Fibroblast of skin of right quadriceps (primary cell): Measurements from ENCODE around the gene TSEN34.
A peak's percentile ranks its signal among the peaks of the same experiment; 100 is the strongest.
"Not testable (repeated sequence)": the region's sequence is repeated elsewhere in the genome, so short reads cannot be mapped to it uniquely, and the experiment has no call there.

Source experiments
- DNase-seq: peaks from one replicate; pipeline ENCODE4 v3.0.0-alpha.2; 2013

The TSEN34 gene

DNA sequence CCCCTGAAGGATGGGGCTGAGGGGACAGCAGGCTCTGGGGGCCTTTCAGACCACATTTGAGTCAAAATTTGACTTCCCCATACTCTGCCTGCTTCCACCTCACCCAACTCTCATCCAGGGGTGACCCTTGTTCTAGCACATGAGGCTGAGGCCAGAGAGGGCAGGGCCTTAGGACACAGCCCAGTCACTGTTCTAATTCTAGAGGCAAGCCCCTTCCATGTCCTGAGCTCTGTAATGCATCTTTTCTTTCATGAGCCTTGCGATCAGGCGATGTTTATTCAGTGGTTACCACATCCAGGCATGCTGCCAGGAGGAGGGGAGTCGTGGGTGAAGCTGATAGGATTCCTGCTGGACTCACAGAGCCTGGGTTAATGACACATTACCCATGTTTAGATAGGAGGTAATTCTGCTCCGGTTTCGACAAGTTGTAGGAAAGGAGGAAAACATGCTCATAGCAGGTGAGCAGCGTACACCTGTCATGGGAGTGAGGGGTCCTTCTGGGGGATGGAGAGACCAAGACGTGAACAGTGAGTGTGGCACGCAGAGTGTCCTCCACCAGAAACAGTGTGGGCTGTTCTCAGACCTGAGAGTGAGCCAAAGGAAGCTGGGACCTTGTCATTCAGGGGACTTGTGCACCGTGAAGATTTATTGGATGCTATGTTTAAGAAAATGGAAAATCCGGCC, 18.8 kb downstream of the TSEN34 start:
- peak; percentile 96 for DNase-seq

DNA sequence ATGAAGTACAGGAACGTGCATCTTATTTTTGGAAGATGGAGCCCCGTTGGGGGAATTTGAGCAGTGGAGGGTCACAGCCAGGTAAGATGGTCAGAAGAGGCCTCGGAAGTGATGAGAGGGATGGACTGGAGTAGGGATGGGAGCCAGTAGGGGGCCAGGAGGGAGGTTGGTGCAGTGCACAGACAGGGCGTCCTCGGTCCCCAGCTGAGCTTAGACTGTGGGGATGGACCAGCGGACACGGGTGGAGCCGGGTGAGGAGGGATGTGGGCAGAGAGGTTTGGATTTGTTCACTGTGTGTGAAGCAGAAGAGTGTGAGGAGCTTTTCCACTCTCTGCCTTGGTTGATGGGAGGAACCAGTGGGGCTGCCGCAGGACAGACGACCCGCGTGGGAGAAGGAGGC, 20.1 kb downstream of the TSEN34 start:
- DNase-seq, result no peak

DNA sequence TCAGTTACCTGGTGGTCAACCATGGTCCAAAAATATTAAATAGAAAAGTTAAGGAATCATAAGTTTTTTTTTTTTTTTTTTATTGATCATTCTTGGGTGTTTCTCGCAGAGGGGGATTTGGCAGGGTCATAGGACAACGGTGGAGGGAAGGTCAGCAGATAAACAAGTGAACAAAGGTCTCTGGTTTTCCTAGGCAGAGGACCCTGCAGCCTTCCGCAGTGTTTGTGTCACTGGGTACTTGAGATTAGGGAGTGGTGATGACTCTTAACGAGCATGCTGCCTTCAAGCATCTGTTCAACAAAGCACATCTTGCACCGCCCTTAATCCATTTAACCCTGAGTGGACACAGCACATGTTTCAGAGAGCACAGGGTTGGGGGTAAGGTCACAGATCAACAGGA, 23.1 kb downstream of the TSEN34 start:
- not testable (repeated sequence) for DNase-seq

DNA sequence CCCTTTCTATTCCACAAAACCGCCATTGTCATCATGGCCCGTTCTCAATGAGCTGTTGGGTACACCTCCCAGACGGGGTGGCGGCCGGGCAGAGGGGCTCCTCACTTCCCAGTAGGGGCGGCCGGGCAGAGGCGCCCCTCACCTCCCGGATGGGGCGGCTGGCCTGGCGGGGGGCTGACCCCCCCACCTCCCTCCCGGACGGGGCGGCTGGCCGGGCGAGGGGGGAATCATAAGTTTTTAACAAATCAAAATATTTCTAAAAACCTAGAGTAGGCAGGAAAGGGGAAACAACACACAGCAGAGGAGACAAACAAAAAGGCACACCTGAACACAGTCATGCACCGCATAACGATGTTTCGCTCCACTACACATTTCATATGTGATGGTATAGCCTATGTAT, 23.6 kb downstream of the TSEN34 start:
- not testable (repeated sequence) for DNase-seq

DNA sequence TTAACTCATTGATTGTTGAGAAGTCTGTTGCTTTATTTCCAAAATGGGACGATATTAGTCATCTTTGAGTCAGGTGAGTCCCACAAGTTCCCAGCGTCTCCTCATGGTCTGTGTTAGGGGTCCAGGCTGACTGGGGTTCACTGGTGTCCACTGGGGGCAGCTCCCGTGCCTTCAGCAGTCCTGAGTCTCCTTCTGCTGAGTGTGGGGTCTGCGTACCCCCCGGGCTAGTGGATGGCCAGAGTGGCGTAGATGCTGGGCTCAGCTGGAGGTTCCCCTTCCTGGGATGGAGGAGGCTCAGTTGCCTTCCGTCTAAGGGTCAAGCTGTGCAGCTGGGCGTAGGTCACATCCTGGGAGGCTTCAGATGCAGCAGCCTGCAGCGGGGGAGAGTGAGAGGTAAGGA, 25.8 kb downstream of the TSEN34 start:
- no peak for DNase-seq

DNA sequence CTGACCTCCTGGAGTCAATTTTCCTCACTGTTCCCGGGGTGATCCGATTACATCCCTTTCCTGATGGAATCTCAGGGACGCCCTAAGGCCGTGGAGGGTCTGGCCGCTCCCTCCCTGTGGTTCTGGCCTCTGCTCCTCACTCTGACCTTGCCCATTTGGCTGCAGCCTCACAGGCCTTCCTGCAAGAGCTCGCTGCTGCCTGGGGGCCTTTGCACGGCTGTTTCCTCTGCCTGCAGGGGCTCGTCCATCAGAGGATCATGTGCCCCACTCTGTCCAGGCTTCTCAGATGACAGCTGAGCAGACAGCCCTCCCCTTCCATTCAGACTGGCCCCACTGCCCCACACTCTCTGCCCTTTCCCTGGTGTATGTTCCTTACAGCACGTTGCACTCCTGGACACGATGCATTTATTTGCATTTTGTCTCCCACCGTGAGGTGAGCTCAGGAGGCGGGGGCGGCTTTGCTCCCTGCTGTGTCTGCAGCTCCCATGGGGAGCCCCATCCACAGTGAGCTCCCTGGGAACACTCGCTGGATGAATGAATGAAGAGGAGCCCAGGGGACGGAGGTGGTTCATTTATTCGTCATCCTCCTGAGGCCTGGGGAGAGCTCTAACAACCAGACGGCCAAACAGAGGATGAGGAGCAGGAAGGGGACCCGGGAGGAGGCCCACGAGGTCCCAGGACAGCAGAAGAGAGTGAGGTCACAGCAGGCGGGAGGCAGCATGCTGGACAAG, 26.6 kb downstream of the TSEN34 start:
- not testable (repeated sequence) for DNase-seq

DNA sequence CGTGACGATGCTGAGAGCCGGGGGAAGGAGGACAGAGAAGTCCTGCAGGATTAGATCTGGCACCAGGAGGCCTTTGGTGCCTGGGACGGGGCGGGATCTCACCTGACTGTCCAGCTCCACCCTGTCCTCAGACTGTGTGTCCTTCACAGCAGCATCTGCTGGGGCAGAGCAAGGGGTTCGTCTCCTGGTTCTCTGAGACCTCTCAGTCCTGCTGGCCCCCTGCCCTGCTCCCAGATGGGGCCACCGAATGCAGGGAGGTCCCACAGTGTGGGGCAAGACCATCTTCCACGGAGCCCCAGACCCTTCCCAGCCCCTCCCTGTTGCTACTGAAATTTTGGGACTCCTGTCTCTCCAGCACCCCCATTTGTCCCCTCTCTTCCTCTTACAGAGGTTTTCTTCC, 27.2 kb downstream of the TSEN34 start:
- DNase-seq, result no peak

DNA sequence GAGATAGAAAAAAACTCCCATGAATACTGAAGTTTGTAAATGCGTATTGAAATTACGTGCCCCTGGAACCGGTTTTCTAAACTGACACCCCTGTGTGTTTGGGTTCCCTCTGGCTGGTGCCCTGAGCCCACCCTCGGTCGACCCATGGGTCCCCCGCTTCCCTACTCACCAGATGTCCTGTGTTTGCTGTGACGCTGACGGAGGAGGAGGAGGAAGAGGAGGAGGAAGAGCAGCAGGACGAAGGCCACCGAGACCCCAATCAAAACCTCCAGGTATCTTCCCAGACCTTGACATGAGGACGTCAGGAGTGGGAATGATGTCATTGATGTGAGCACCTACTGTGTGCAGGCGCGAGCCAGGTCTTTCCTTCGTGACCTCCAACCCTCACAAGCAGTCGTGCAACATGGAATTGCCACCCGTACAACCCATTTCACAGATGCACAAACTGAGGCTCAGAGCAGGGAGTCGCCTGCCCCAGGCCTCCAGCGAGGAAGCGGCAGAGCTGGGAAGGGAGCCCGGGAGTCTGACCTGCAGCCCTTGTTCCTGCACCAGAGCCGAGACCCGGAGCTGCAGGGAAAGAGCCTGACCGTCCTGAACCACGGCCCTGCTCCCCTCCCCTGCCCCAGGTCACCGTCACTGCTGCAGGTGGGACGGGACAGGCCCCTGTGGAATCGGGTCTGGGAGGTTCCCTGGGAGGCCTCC, 28.0 kb downstream of the TSEN34 start:
- DNase-seq, result no peak

DNA sequence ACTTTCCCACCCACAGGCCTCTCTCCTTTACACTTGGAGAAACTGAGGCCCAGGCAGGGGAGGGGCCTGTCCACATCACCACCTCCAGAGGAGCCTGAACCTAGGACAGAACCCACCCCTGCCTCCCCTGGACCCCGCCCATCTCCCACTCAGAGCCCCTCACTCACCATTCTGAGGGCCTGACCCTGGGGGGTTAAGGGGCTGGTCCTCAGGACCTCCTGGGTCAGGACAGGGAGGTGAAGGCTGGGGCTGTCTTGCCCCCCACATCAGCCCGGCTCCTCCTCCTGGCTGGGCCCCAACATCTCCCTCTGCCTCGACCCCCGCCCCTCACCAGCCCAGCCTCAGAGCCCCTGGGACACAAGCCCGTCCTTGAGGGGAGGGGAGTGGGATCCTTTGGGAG, 28.6 kb downstream of the TSEN34 start:
- not testable (repeated sequence) for DNase-seq

DNA sequence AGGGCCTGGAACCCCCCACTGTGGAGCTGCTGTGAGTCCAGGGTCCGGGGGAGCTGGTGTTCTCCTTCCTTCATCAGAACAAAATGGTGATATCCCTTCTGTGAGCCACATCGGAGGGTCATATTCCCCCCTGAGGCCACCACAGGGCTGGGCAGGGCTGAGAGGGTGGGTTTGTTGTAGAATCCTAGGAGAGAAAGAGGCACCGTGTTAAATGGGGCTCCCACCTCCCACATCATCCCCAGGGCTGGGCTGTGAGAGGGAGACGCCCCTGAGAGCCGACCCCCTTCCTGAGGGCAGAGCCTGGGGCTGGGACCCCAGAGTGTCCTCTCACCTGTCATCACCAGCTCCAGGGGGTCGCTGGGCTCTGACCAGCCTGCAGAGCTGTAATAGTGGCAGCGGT, 30.8 kb downstream of the TSEN34 start:
- not testable (repeated sequence) for DNase-seq

DNA sequence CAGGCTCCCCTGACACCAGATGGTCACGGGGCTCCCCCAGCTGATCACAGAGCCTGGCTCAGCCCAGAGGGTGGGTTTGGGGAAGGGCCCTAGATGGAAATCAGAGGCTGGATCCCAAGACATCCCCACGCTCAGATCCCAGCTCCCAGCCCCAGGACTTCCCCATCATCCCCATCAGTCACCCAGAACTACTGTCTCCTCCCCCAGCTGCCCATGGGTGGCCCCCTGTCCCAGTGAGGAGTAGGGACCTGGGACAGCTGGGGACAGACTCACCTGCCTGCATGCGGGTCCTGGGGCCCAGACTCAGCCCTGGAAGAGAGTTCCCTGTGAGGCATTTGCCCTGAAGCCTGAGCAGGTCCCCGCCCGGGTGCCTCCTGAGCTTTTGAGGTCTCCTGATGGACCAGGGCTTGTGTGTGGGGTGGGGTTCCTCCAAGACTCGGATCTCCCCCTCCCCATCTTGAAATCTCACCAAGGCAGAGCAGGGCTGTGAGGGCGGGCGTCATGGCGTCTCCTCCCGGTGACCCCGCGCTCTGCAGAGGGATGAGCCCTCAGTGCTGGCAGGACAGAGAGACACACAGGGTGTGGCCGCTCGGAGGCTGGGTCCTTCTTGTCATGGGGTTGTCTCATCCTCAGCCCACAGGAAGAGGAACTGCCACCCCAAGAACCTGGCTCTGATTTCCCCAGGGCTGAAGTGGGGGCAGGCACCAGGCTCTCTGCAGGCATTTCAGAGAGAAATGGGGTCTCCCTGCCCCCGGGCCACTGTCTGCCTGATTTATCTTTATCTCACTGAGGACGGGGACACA, 31.6 kb downstream of the TSEN34 start, which contains the start of gene LILRB3:
Gene LILRB3 (minus strand): TSS at position 534 of the 803 bp plus-strand sequence. CDS start 31 bp downstream, at position 503.
- not testable (repeated sequence) for DNase-seq

DNA sequence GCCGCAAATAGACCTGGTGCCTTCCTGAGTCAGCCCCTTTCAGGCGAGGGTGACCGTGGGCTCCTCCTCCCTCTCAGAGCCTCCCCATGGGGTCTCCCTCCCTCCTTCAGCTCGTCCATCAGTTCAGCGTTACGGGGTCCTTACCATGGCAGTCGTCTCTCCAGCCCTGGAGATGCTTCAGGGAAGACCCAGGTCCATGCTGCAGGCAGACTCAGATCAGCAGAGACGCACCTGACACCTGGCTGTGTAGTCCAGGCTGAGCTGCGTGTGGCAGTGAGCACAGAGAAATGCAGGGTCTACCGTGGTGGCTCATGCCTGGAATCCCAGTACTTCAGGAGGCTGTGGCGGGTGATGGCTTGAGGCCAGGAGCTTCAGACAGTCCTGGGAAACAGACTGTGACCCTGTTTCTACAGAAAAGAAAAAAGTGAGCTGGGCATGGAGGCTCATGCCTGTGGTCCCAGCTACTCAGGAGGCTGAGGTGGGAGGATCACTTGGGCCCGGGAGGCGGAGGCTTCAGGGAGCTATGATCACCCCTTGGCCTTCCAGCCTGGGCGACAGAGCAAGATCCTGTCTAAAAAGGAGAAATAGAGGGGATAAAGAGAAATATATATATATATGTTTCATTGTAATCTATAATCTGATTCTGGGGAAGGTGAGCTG, 32.3 kb downstream of the TSEN34 start:
- DNase-seq, result not testable (repeated sequence)

DNA sequence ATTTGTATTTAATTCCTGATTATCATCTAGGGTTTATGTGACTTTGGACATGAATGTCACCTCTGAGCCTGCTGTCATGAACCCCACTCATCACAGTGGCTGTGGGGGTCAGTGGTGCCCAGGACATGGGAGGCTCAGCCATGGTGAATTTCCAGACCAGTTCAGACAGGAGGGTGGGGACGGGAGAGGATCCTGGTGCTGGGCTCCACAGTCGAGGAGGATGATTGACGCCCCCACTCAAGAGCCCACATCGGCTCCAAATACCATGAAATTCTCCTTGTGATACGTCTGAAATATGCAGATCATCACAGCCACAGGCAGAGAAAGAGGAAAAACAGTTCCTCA, 32.8 kb downstream of the TSEN34 start:
- DNase-seq, result not testable (repeated sequence)

DNA sequence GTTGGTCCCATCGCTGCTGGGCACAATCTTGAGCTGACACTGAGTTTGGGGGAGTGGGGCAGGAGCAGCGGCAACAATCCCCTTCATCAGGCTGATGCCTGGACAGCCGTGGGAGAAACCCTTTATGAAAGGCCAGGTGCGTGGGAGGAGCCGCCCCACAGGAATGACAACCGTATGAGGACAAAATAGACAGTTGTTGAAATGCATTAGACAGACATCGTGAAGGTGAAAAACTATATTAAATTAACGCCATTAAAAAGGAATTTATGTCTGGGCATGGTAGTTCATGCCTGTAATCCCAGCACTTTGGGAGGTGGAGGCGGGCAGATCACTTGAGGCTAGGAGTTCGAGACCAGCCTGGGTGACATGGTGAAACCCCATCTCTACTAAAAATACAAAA, 33.5 kb downstream of the TSEN34 start:
- not testable (repeated sequence) for DNase-seq

DNA sequence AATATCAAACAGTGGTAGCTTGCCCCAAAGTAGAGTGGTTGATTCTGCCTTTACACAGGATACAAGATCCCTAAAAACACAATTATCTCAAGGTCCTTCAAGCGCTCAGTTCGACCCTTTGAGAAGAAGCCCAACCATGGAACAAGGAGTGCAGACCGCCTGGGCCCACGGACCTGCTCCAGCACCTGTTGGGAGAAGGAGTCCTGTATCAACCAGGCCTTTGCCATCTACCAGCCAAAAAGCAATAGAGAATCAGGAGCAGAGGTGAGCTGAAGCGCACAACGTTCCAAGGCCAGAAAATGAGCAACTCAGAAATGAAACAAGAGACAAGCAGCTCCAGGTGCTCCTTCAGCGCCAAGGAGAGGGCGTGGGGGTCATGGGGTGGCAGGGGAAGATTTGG, 38.0 kb downstream of the TSEN34 start:
- DNase-seq, result no peak

DNA sequence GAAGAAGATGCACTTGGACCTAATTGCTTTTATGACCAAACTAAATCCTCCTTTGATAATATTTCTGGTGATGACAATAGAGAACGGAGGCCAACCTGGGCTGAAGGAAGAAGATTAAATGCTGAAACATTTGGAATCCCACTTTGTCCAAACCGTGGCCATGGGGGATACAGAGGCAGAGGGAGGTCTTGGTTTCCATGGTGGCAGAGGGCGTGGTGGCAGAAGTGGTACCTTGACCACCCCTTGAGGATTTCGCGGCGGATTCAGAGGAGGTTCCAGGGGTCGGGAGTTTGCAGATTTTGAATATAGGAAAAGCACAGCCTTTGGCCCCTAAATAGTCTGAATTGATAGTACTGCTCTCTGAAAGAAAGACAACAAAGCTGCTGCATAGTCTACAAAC, 38.9 kb downstream of the TSEN34 start:
- DNase-seq, result no peak

DNA sequence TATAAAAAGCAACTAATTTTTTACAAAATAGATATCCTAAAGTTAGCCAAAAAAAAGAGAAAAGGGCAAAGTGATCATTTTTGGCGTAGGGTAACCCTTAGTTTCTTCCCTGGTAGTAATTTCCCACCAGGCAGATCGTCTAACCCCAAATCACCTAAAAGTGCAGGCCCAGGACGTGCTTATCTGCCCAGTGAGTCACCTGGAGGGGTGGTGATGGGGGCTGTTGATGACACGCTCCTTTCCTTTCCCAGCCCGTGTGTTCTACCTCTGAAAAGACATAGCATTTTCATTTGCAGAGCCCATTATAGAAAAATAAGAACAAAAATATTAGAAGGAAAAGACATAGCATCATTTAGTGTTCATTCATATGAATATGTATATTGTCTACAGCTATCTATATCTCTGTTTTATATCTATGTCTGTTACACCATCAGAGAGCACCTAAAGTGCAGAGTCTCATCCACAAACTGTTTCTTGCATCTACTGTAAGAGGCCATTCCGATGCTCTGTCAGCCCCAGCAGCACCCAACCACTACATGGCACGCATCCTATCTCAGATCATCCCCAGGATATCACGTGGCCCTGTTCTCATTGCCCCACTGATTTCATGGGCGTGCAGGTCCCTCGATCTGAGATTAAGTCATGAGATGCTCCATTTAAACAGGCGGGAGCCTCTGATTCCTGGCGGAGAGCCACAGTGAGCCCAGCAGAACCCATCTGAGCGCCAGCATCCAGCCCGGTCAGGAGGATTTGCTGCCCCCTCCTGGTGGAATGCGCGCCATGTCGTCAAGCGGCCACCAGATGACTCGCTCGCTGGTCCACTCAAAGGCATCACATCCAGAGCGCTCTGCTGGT, 40.2 kb downstream of the TSEN34 start:
- DNase-seq, result peak; percentile 66

DNA sequence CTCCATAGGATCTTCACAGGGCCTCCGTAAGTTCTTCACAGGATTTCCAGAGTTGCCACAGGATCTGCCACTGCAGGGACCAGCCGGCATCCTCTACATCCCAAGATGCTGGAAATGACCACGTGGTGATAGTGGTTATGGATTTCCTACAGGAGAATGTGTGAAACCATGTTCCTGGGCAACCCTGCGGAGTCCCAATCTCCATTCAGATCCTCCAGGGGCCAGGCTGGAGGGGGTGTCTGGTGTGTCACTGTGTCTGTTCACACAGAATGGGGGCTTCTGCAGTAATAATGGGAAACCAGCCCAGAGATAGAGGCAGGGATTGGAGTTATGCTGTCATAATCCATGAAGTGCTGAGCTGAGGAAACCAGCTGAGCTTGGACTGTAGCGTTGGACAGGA, 42.8 kb downstream of the TSEN34 start:
- DNase-seq, result no peak

DNA sequence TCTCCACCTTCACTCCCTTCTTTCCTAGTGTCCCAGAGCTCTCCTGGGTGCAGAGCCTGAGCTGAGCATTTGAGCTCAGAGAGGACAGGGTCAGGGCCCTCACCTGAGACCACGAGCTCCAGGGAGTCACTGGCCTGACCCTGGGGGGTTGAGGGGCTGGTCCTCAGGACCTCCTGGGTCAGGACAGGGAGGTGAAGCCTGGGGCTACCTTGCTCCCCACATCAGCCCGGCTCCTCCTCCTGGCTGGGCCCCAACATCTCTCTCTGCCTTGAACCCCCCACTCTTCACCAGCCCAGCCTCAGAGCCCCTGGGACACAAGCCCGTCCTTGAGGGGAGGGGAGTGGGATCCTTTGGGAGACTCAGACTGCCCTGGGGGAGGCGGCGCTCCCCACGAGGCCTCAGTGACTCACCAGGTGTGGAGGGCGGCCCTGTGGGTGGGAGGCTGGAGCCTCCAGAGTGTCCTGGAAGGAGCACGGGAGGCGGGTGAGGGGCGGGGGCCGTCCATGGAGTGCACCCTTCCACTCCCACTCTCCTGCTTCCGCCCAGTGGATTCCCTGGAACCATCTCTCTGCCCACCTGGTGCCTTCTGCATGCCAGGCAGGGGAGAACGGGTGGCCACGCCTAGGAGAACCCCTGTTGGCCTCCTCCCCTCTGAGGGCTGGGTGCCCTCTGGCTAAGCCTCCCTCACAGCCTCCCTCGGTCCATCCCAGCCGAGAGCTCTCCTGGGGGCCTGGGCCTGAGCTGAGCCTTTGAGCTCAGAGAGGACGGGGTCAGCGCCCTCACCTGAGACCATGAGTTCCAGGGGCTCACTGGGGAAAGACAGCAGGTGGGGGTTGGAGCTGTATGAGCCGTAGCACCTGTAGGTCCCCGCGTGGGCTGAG, 48.6 kb downstream of the TSEN34 start:
- not testable (repeated sequence) for DNase-seq
